GM19025 (cell line): ENCODE measurements around the gene HRH2.

ENCODE experiments used
- ATAC-seq: cut with Tn5 transposase; IDR thresholded peaks from one replicate; pipeline ENCODE4 v1.9.1; 2021; ENCODE audit warnings: mild to moderate bottlenecking, low read depth, moderate library complexity; ENCODE audit not compliant: unreplicated experiment

Gene HRH2

GRCh38 chr5:175672976-175673648 lies 15.2 kb downstream of the HRH2 start:
- no peak for ATAC-seq

GRCh38 chr5:175674731-175675346 lies 17.0 kb downstream of the HRH2 start:
- no peak for ATAC-seq

DNA sequence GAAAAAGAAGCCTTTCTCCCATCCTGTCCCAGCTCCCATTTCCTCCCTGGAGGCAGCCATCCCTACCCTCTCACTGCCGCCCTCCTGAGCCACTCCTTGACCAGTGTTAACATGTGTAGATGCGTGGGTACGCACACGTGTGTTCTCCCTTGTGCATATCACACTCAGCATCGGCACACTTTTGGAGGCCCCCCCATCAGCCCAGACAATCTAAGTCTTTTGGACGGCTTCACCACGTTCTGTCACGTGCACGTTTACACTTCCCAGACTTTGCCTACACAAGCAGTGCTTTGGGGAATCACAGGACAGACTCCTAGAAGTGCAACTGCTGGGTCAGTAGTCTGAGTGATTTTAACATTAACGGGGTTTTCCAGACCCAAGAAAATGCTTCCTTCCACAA lies 18.0 kb downstream of the HRH2 start:
- no peak for ATAC-seq

- ATAC-seq = no peak
Observed at GRCh38 chr5:175677571-175677970, 19.7 kb downstream of the HRH2 start.

GRCh38 chr5:175678074-175678473 lies 20.2 kb downstream of the HRH2 start:
- ATAC-seq = no peak

DNA sequence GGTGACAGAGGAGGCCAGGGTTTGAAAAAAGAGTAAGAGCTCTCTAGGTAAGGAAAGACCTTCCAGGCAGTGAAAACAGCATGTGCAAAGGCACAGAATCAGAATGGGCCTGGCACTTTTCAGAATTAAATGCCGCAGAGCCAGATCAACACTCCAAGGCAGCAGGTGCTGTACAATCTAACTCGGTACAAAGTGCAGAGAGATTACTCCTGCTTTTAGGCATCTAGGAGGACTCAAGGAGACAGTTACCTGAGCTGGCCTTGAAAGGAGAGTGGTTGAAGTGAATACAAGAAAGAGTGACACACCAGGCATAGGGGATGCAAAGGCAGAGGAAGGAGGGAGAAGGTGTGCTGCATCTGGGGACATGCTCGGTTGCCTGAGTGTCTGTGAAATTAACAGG lies 21.5 kb downstream of the HRH2 start:
- ATAC-seq = no peak

GRCh38 chr5:175680020-175680419 lies 22.1 kb downstream of the HRH2 start:
- ATAC-seq = no peak

DNA sequence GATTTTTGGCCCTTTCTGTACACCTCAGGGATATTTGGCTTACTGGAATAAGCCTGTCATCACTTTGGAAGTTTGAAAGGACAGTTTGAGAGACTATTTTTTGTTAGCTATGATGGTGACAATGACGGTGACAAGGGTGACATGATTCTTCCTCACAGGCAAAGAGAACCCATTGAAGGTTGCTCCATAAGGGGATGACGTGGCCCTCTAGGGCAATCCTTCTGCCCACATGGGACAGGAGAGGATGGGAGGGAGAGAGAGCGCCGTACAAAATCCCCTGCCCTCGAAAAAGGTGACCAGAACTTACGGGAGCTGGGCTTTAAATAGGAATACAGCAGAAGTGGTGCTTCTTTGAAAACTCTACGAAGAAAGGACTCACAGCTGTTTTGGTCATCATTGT lies 22.6 kb downstream of the HRH2 start:
- no peak for ATAC-seq

GRCh38 chr5:175681045-175681967 lies 23.4 kb downstream of the HRH2 start:
- ATAC-seq = no peak

- ATAC-seq = no peak
Observed at GRCh38 chr5:175681968-175682340, 24.1 kb downstream of the HRH2 start.

DNA sequence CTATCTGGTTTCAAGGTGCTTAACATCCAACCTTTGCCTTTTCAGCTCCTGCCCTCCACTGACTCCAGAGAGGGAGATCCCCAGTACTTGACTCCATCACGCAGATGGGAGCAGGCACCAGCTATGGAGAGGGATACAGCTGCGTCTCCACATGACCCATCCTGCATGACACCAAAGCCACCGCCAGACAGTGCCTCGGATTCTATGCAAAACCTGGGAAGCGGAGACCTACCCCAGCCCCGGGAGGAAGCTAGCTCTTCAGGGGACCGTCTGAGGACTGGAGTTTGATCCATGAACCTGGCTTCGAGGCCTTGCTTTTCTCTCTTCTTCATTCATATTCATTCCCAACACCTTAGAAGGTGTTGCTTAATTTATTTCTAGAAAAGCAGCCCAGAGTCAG lies 24.8 kb downstream of the HRH2 start:
- ATAC-seq = no peak

- no peak for ATAC-seq
Observed at GRCh38 chr5:175683231-175683630, 25.4 kb downstream of the HRH2 start.

GRCh38 chr5:175683921-175684320 lies 26.1 kb downstream of the HRH2 start:
- ATAC-seq = no peak

- ATAC-seq = no peak
Observed at GRCh38 chr5:175684931-175685330, 27.1 kb downstream of the HRH2 start.

DNA sequence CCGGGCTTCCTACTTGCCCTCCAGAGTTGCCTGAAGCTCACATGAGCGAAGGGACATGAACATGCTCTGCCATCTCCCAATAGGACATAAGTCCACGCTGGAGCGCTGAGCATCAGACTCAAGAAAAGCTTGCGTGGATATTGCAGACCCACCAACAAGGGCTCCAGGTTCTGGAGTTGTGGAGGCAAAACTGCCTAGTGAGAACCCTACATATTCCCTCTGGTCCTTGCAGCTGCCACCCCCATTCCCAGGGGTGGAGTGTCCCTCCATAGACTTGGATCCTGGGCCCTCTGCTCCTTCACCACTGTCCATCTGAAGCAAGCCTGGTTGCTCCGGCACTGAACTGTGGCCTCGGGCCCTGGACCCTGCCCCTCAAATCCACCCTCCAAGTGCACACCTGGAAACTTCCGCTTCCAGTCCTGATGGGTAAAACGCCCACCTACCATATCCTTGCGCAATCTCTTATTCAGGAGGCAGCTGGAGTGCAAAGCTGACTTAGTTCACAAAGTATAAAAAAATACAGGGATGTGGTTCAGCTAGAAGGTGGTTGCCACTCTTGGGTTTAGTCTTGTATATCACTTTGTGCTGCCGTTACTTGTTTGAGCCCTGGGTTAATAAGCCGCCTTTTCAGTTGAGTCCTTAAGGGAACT lies 28.0 kb downstream of the HRH2 start:
- no peak for ATAC-seq

DNA sequence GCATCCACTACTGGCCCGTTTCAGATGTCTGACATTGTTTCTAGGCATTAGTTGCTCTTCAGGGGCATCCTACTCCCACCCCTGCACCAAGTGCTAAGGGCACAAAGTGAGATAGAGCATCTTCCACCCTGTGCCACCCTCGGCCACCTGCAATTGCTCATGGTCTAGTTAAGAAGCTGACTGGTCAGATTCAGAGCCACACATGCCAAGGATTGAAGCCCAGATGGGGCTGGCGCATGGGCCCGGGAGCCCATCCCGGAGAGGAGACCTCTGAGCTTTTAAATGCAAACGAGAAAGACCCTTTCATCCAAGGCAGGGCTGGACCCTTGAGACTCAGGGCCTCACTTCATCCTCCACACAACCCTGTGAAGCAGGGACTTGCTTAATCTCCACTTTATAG lies 28.5 kb downstream of the HRH2 start:
- no peak for ATAC-seq

- no peak for ATAC-seq
Observed at GRCh38 chr5:175686826-175687225, 29.0 kb downstream of the HRH2 start.

GRCh38 chr5:175687231-175687701 lies 29.4 kb downstream of the HRH2 start:
- no peak for ATAC-seq

GRCh38 chr5:175688352-175689146 lies 30.7 kb downstream of the HRH2 start:
- no peak for ATAC-seq
